SIG-M5 (cell line): ENCODE results near the gene HEXIM1.

ENCODE experiments used
- DNase-seq: peaks from one replicate; lab custom pipeline; 2025; lab: John Stamatoyannopoulos, UW

The HEXIM1 gene

GRCh38 chr17:45172541-45173286 lies 24.4 kb downstream of the HEXIM1 start:
- no peak for DNase-seq

- no peak for DNase-seq
Observed at GRCh38 chr17:45175759-45176115, 27.5 kb downstream of the HEXIM1 start.

- DNase-seq = no peak
Observed at GRCh38 chr17:45177563-45177962, 29.3 kb downstream of the HEXIM1 start.

GRCh38 chr17:45184144-45184543 lies 35.9 kb downstream of the HEXIM1 start:
- DNase-seq = no peak

- no peak for DNase-seq
Observed at GRCh38 chr17:45186801-45187354, 38.6 kb downstream of the HEXIM1 start.

- DNase-seq = no peak
Observed at GRCh38 chr17:45189009-45189408, 40.7 kb downstream of the HEXIM1 start.

GRCh38 chr17:45190503-45191255 lies 42.4 kb downstream of the HEXIM1 start:
- no peak for DNase-seq

- no peak for DNase-seq
Observed at GRCh38 chr17:45195424-45195823, 47.1 kb downstream of the HEXIM1 start.

GRCh38 chr17:45197108-45197507 lies 48.8 kb downstream of the HEXIM1 start:
- DNase-seq = no peak

GRCh38 chr17:45197555-45198334 lies 49.5 kb downstream of the HEXIM1 start:
- no peak for DNase-seq

- no peak for DNase-seq
Observed at GRCh38 chr17:45200701-45201100, 52.4 kb downstream of the HEXIM1 start.

- no peak for DNase-seq
Observed at GRCh38 chr17:45201457-45201856, 53.2 kb downstream of the HEXIM1 start.
